Fibroblast of mammary gland (primary cell): ENCODE data around the gene HLA-E.
"Not testable (repeated sequence)": the region's sequence is repeated elsewhere in the genome, so short reads cannot be mapped to it uniquely, and the experiment has no call there.

Experiments
- DNase-seq: peaks from one replicate; pipeline ENCODE4 v3.0.0-alpha.2; 2010; ENCODE audit warnings: low read depth
- H3K4me3 ChIP-seq: 2 replicates; pipeline ENCODE4 v1.5.1; 2011; ENCODE audit warnings: low read depth, mild to moderate bottlenecking, low read length, moderate library complexity; ENCODE audit not compliant: control insufficient read depth
- CTCF ChIP-seq: conservative IDR thresholded peaks from 2 replicates; pipeline ENCODE4 v1.5.1; 2011; ENCODE audit warnings: low read depth, low read length, inconsistent platforms; ENCODE audit not compliant: control insufficient read depth, insufficient read depth

Gene HLA-E

DNA sequence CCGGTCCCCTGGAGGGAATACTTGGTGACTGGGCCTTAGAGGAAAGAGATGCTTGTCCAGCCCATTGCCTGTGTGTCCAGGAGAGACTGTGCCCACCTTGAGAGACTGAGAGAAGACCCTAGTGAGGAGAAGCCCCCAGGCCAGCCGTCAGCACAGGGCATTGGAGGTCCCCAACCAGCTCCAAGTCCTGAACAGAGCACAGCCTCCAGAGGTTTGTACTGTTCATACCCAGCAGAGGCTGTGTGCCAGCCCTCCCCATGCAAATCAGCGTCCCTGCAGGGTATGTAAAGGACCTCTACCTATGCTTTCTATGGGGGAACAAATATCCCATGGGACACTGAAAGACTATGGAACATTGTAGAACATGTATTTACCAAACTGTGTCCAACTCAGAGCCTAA lies 8.4 kb downstream of the HLA-E start:
- no peak for DNase-seq
- H3K4me3 ChIP-seq, result no peak overlapping the region
- no peak for TF ChIP-seq CTCF

DNA sequence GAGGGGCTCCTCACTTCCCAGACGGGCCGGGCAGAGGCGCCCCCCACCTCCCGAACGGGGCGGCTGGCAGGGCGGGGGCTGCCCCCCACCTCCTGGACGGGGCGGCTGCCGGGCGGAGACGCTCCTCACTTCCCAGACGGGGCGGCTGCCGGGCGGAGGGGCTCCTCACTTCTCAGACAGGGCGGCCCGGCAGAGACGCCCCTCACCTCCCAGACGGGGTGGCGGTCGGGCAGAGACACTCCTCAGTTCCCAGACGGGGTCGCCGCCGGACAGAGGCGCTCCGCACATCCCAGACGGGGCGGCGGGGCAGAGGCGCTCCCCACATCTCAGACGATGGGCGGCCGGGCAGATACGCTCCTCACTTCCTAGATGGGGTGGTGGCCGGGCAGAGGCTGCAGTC lies 9.4 kb downstream of the HLA-E start:
- not testable (repeated sequence) for H3K4me3 ChIP-seq, DNase-seq

DNA sequence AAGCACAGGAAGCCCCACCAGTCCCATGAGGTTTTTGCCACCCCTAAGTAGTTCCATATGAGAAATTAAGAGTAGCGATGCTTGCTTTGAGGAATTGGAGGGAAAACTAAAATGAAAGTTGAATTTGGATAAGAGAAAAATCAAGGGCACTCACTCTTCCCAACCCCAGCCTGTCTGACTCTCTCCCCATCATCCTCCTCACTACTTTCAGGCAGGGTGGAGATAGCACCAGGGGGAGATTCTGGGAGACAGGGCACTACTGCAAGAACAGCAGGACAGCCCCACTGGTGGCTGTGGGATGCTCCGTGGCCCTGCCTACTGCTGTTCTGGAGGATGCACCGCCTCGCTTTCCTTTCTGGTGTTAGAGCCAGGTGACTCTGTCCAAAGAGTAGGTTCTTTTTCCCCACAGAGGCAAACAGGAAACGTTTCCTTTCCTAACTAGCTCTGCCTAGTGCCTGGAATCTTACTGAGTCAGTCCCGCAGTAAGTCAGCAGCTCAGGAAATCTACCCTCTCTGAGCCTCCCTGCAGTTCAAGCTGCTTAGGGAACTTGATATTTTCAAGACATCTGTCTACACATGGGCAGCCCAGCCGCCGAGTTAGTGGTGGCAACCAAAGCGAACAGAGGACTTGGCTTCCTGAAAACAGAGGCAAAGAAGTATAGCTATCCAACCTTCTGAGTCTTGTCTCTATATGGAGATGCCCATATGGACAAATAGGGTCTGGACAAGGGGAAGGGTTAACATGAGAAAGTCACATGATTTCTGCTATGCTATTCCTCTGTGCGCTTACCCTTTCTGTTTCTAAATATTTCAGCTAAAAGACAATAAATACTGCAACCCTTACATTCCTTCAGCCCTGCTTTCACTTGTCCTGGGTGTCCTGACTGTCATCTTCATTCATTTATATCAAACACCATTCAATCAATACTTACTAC lies 11.4 kb downstream of the HLA-E start:
- no peak overlapping the region for H3K4me3 ChIP-seq
- no peak for TF ChIP-seq CTCF
- peak; percentile 48 for DNase-seq

- DNase-seq, result no peak
- no peak for TF ChIP-seq CTCF
- no peak overlapping the region for H3K4me3 ChIP-seq
Measured at GRCh38 chr6:30507849-30508827, 18.8 kb downstream of the HLA-E start.

DNA sequence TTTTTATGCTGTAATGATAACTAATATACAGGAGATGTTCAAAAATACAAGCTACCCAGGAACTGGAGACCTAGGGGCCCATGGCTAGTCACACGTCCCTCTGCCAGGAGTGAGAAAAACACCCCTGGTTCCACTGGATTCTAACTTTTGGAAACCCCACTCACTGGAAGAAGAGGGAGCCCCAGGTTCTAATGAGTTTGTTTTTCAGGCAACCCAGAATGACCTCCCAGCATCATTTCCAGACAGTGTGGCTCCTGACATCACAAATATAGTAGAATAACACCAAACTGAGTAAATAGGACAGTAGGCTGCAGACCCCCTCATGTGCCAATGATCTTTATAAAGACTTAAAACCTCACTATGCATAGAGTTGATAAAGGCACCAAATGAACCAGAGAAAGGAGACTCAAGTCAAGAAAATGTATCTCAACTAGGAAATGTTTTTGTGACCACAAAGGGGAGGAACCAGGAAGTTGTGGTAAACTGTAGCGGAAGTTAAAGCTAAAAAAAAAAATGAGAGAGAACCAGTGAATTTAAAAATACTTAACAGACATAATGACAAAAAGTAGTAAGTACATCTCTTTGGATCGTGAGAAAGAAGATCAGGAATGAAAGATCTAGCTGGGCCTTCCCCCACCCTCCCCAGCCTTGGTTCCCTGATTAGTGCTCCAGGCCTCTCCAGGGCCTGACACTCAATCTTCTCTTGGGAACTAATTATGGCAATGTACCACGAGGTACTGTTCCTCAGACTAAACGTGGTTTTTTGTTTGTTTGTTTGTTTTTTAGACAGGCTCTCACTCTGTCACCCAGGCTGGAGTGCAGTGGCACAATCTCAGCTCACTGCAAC lies 19.8 kb downstream of the HLA-E start:
- TF ChIP-seq CTCF, result no peak
- DNase-seq, result no peak
- no peak overlapping the region for H3K4me3 ChIP-seq

GRCh38 chr6:30510419-30511168 lies 21.3 kb downstream of the HLA-E start:
- H3K4me3 ChIP-seq, result no peak overlapping the region
- DNase-seq, result no peak

More at GRCh38 chr6:30510419-30511168, 21.3 kb downstream of the HLA-E start:
- TF ChIP-seq CTCF, result no peak
